ENCODE results near the gene PXYLP1. TPM values are rescaled to one million over a fixed set of nuclear protein-coding genes. Genes with fewer than 3 reads are reported as not detected.
"Not testable (repeated sequence)": the region's sequence is repeated elsewhere in the genome, so short reads cannot be mapped to it uniquely, and the experiment has no call there.

The PXYLP1 gene
- total and polyA plus RNA-seq, 2 experiments from 2014 or later = 21.3 to 25.8 TPM

GRCh38 chr3:141313093-141313683 lies 81.6 kb downstream of the PXYLP1 start:
- Histone ChIP-seq H3K27ac (no peak overlapping the region), H2AFZ (no peak overlapping the region), H3K27me3 (no peaks in the 10 kb centered on the region), H3K9me3 (ENCODE audit: low read depth) (no peaks in the 10 kb centered on the region), H4K20me1 (ENCODE audit: insufficient read depth, poor library complexity, severe bottlenecking) (no peaks in the 10 kb centered on the region), H3K79me2 (no peaks in the 10 kb centered on the region), H3K4me2 (no peak overlapping the region), H3K9me2 (replicated peaks; ENCODE audit: insufficient read depth) (no peaks in the 10 kb centered on the region), H3K36me3 (replicated peaks; ENCODE audit: insufficient read depth, low read depth) (no peaks in the 10 kb centered on the region), H3K4me1 (ENCODE audit: insufficient read depth) (peaks cover 8% of the 10 kb centered on the region), H3K4me3 (no peak overlapping the region)
- 96% methylated on average over 10 of the region's 10 CpGs for WGBS (ENCODE audit: low lambda C conversion rate, missing lambda C conversion rate)
- DNase-seq (ENCODE audit: low spot score) = no peak
- TF ChIP-seq CTCF (IDR thresholded peaks at IDR 0.05; ENCODE audit: poor library complexity) (no peak), EZH2 (IDR thresholded peaks at IDR 0.05; ENCODE audit: borderline replicate concordance) (no peak), EZH2phosphoT487 (IDR thresholded peaks at IDR 0.05; ENCODE audit: low read depth, severe bottlenecking, unreplicated experiment) (no peak)

- not testable (repeated sequence) for H3K4me2 ChIP-seq; DNase-seq (ENCODE audit: low spot score); H3K27me3 ChIP-seq; H3K9me2 ChIP-seq (replicated peaks; ENCODE audit: insufficient read depth); H2AFZ ChIP-seq; H3K36me3 ChIP-seq (replicated peaks; ENCODE audit: insufficient read depth, low read depth); H3K4me1 ChIP-seq (ENCODE audit: insufficient read depth); H3K9me3 ChIP-seq (ENCODE audit: low read depth); H3K4me3 ChIP-seq; H4K20me1 ChIP-seq (ENCODE audit: insufficient read depth, poor library complexity, severe bottlenecking); H3K27ac ChIP-seq; H3K79me2 ChIP-seq
- 95% methylated on average over 4 of the region's 4 CpGs for WGBS (ENCODE audit: low lambda C conversion rate, missing lambda C conversion rate)
Measured at GRCh38 chr3:141314415-141314814, 82.8 kb downstream of the PXYLP1 start.

GRCh38 chr3:141316851-141317250 lies 85.2 kb downstream of the PXYLP1 start:
- H3K4me1 ChIP-seq (ENCODE audit: insufficient read depth) = peaks cover 8% of the 10 kb centered on the region
- no peaks in the 10 kb centered on the region for H3K79me2 ChIP-seq
- no peaks in the 10 kb centered on the region for H3K9me2 ChIP-seq (replicated peaks; ENCODE audit: insufficient read depth)
- no peaks in the 10 kb centered on the region for H3K27me3 ChIP-seq
- no peaks in the 10 kb centered on the region for H3K36me3 ChIP-seq (replicated peaks; ENCODE audit: insufficient read depth, low read depth)
- H2AFZ ChIP-seq = no peak overlapping the region
- no peaks in the 10 kb centered on the region for H3K9me3 ChIP-seq (ENCODE audit: low read depth)
- DNase-seq (ENCODE audit: low spot score) = no peak
- no peak overlapping the region for H3K4me2 ChIP-seq
- no peak overlapping the region for H3K27ac ChIP-seq
- WGBS (ENCODE audit: low lambda C conversion rate, missing lambda C conversion rate) = 100% methylated on average over 1 of the region's 1 CpG
- no peak overlapping the region for H3K4me3 ChIP-seq
- H4K20me1 ChIP-seq (ENCODE audit: insufficient read depth, poor library complexity, severe bottlenecking) = no peaks in the 10 kb centered on the region
- TF ChIP-seq EZH2 (IDR thresholded peaks at IDR 0.05; ENCODE audit: borderline replicate concordance) (no peak), EZH2phosphoT487 (IDR thresholded peaks at IDR 0.05; ENCODE audit: low read depth, severe bottlenecking, unreplicated experiment) (no peak), CTCF (IDR thresholded peaks at IDR 0.05; ENCODE audit: poor library complexity) (no peak)

GRCh38 chr3:141320399-141321108 lies 88.9 kb downstream of the PXYLP1 start:
- no peaks in the 10 kb centered on the region for H4K20me1 ChIP-seq (ENCODE audit: insufficient read depth, poor library complexity, severe bottlenecking)
- no peaks in the 10 kb centered on the region for H3K79me2 ChIP-seq
- H2AFZ ChIP-seq = no peak overlapping the region
- DNase-seq (ENCODE audit: low spot score) = no peak
- H3K27me3 ChIP-seq = no peaks in the 10 kb centered on the region
- H3K9me3 ChIP-seq (ENCODE audit: low read depth) = no peaks in the 10 kb centered on the region
- H3K27ac ChIP-seq = peak overlapping the region; percentile 30
- no peak for TF ChIP-seq EZH2 (IDR thresholded peaks at IDR 0.05; ENCODE audit: borderline replicate concordance)
- no peak for TF ChIP-seq EZH2phosphoT487 (IDR thresholded peaks at IDR 0.05; ENCODE audit: low read depth, severe bottlenecking, unreplicated experiment)
- TF ChIP-seq CTCF (IDR thresholded peaks at IDR 0.05; ENCODE audit: poor library complexity) = no peak
- no peaks in the 10 kb centered on the region for H3K9me2 ChIP-seq (replicated peaks; ENCODE audit: insufficient read depth)
- no peak overlapping the region for H3K4me2 ChIP-seq
- H3K4me1 ChIP-seq (ENCODE audit: insufficient read depth) = peaks cover 5% of the 10 kb centered on the region
- H3K36me3 ChIP-seq (replicated peaks; ENCODE audit: insufficient read depth, low read depth) = no peaks in the 10 kb centered on the region
- no peak overlapping the region for H3K4me3 ChIP-seq

Data from hepatocyte (in vitro differentiated cells).